ENCODE results near the gene CASP2. TPM values are rescaled to one million over a fixed set of nuclear protein-coding genes. Genes with fewer than 3 reads are reported as not detected.

CASP2 gene
- total and polyA plus RNA-seq, 2 of the 13 experiments (the other 11 are each of a cell fraction or from before 2014, with no cell fraction given), result 10.2 to 13.7 TPM

DNA sequence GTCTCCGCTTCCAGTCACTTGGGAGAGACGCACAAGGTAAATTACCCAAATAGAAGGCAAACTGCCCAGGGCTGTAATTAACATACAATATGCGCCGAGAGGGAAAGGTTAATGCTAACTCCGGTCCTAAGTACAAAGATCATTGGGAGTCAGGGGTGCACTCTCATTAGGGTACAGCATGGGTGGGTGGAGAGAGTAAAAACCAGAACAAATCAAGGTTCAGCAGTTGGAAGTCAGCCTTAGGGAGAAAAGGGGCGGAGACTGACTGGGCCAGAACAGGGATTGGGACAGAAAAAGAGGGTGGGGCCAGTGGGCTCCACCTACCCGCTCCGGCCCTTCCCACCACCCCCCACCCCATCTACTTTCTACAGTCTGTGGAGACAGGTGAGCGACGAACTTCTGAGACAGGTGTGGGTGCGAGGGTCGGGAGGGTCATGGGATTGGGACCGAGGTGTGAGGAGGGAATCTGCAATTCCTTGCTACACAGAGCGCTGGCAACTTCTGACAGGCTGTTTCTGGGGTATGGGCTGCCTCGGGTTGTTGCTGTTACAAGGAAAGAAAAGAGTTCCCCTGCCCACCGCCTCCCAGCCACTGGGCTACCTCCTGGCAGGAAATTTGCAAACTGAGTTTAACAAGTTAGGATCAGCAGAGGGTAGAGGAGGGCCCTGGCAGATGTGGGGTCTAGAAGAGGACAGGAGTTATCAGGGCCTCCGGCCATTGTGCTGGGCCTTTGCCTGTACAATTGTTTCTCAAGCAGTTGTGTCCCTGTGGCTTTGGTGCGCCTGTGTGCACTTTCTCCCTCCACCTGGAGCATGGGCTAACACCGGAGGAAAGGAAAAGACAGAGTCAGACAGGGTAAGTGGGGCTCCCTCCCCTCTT is 3.3 kb upstream of the CASP2 start, which contains the start of gene TMEM139:
TSS of gene TMEM139 (plus strand) at position 368 of the 879 bp plus-strand sequence. CDS start 1,000 bp downstream, outside the sequence.
- Histone ChIP-seq H4K20me1 (ENCODE audit: insufficient read depth, low read length) (no peaks in the 10 kb centered on the region), H3K79me2 (ENCODE audit: insufficient read depth, low read length) (peaks cover 12% of the 10 kb centered on the region), H3K9me3 (ENCODE audit: low read length) (no peaks in the 10 kb centered on the region), H3K27me3 (ENCODE audit: control insufficient read depth in 1 of 2, insufficient read depth in 2 of 2, low read length in 2 of 2) (no peaks in the 10 kb centered on the region; a peak in 1 of 5 replicates), H3K36me3 (replicated peaks in 1 of 2; ENCODE audit: control insufficient read depth in 1 of 2, insufficient read depth in 2 of 2, low read length in 2 of 2) (no peaks in the 10 kb centered on the region), H3K27ac (ENCODE audit: extremely low read length, insufficient read depth, low read length) (peak within 1 kb of the TSS; percentile 77), H2AFZ (ENCODE audit: low read length) (peak within 1 kb of the TSS; percentile 91), H3K4me2 (ENCODE audit: low read depth, low read length) (peak within 1 kb of the TSS; percentile 98), H3K9ac (ENCODE audit: insufficient read depth, low read depth, low read length) (peak within 1 kb of the TSS; percentile 76), H3K4me3 (replicated peaks in 1 of 3; ENCODE audit: insufficient read depth in 1 of 3, low read depth in 2 of 3, low read length in 3 of 3) (peak within 1 kb of the TSS; percentile 58 to 78 (median 60)), H3K4me1 (ENCODE audit: insufficient read depth, low read length) (peaks cover 55% of the 10 kb centered on the region)
- DNase-seq (ENCODE audit: low spot score) (peak; percentile 86), FAIRE-seq (peak; percentile 83), ATAC-seq (peak; percentile 80)
- CTCF ChIA-PET (ENCODE audit: low intra/inter-chr PET ratio, low total read pairs), result no interaction called here
- in situ Hi-C loops (cut with HindIII; ENCODE audit: extremely low pct_ligation_motif_present, low pct_unique_long_range_greater_than_20kb), result no loop called here
- no TSS peak for BruUV-seq (replicated peaks)
- POLR2A ChIA-PET, result interaction anchor here (1.1 to 2.7 kb wide), 2 partner anchors 21 to 22 kb away, joined by 8 to 21 read pairs; partner anchors contain the start of gene GSTK1
- 1% methylated on average over 15 of the region's 19 CpGs for WGBS (ENCODE audit: low lambda C conversion rate)
- intact Hi-C loops (cut with micrococcal nuclease; ENCODE audit: unreplicated experiment), result loop anchor here (2.0 kb wide), 3 partner anchors 22 to 96 kb away; partner anchors contain the start of genes GSTK1 and ZYX
- TF ChIP-seq TOPORS (CRISPR knock-in tag; IDR thresholded peaks at IDR 0.05) (no peak), ZNF619 (CRISPR knock-in tag; IDR thresholded peaks at IDR 0.05) (no peak), ZNF292 (CRISPR knock-in tag; IDR thresholded peaks at IDR 0.05; ENCODE audit: borderline replicate concordance, low read depth) (0 out of 2 replicates have a peak, but pooled peaks have one; percentile 17), ZNF660 (CRISPR knock-in tag; IDR thresholded peaks at IDR 0.05; ENCODE audit: borderline replicate concordance, low read depth) (no peak), ZNF350 (CRISPR knock-in tag; IDR thresholded peaks at IDR 0.05; ENCODE audit: borderline replicate concordance, low read depth) (peak; percentile 47; the same call in 1 of the 2 replicates), CREB1 (IDR thresholded peaks at IDR 0.05) (no peak), CREB1 (CRISPR knock-in tag; IDR thresholded peaks at IDR 0.05) (peak; percentile 66; the same call in 1 of the 2 replicates), ZNF598 (CRISPR knock-in tag; IDR thresholded peaks at IDR 0.05; ENCODE audit: borderline replicate concordance) (0 out of 2 replicates have a peak, but pooled peaks have one; percentile 15), ZNF678 (CRISPR knock-in tag; IDR thresholded peaks at IDR 0.05) (no peak), STAT5B (CRISPR knock-in tag; IDR thresholded peaks at IDR 0.05) (no peak), KDM6A (CRISPR knock-in tag; IDR thresholded peaks at IDR 0.05; ENCODE audit: low read depth) (0 out of 2 replicates have a peak, but pooled peaks have one; percentile 20), MIXL1 (CRISPR knock-in tag; IDR thresholded peaks at IDR 0.05) (peak; percentile 88; the same call in 1 of the 2 replicates), GZF1 (CRISPR knock-in tag; IDR thresholded peaks at IDR 0.05) (peak; percentile 53; the same call in 1 of the 2 replicates)
- TF ChIP-seq, protein P1, sequence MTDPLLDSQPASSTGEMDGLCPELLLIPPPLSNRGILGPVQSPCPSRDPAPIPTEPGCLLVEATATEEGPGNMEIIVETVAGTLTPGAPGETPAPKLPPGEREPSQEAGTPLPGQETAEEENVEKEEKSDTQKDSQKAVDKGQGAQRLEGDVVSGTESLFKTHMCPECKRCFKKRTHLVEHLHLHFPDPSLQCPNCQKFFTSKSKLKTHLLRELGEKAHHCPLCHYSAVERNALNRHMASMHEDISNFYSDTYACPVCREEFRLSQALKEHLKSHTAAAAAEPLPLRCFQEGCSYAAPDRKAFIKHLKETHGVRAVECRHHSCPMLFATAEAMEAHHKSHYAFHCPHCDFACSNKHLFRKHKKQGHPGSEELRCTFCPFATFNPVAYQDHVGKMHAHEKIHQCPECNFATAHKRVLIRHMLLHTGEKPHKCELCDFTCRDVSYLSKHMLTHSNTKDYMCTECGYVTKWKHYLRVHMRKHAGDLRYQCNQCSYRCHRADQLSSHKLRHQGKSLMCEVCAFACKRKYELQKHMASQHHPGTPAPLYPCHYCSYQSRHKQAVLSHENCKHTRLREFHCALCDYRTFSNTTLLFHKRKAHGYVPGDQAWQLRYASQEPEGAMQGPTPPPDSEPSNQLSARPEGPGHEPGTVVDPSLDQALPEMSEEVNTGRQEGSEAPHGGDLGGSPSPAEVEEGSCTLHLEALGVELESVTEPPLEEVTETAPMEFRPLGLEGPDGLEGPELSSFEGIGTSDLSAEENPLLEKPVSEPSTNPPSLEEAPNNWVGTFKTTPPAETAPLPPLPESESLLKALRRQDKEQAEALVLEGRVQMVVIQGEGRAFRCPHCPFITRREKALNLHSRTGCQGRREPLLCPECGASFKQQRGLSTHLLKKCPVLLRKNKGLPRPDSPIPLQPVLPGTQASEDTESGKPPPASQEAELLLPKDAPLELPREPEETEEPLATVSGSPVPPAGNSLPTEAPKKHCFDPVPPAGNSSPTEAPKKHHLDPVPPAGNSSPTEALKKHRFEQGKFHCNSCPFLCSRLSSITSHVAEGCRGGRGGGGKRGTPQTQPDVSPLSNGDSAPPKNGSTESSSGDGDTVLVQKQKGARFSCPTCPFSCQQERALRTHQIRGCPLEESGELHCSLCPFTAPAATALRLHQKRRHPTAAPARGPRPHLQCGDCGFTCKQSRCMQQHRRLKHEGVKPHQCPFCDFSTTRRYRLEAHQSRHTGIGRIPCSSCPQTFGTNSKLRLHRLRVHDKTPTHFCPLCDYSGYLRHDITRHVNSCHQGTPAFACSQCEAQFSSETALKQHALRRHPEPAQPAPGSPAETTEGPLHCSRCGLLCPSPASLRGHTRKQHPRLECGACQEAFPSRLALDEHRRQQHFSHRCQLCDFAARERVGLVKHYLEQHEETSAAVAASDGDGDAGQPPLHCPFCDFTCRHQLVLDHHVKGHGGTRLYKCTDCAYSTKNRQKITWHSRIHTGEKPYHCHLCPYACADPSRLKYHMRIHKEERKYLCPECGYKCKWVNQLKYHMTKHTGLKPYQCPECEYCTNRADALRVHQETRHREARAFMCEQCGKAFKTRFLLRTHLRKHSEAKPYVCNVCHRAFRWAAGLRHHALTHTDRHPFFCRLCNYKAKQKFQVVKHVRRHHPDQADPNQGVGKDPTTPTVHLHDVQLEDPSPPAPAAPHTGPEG (CRISPR knock-in tag; IDR thresholded peaks at IDR 0.05), result 0 out of 2 replicates have a peak, but pooled peaks have one; percentile 38
- TF ChIP-seq, protein P2, sequence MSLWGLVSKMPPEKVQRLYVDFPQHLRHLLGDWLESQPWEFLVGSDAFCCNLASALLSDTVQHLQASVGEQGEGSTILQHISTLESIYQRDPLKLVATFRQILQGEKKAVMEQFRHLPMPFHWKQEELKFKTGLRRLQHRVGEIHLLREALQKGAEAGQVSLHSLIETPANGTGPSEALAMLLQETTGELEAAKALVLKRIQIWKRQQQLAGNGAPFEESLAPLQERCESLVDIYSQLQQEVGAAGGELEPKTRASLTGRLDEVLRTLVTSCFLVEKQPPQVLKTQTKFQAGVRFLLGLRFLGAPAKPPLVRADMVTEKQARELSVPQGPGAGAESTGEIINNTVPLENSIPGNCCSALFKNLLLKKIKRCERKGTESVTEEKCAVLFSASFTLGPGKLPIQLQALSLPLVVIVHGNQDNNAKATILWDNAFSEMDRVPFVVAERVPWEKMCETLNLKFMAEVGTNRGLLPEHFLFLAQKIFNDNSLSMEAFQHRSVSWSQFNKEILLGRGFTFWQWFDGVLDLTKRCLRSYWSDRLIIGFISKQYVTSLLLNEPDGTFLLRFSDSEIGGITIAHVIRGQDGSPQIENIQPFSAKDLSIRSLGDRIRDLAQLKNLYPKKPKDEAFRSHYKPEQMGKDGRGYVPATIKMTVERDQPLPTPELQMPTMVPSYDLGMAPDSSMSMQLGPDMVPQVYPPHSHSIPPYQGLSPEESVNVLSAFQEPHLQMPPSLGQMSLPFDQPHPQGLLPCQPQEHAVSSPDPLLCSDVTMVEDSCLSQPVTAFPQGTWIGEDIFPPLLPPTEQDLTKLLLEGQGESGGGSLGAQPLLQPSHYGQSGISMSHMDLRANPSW (CRISPR knock-in tag; IDR thresholded peaks at IDR 0.05; ENCODE audit: borderline replicate concordance), result 0 out of 2 replicates have a peak, but pooled peaks have one; percentile 34
